ENCODE measurements around the gene ZSCAN5A.
"Not testable (repeated sequence)": the region's sequence is repeated elsewhere in the genome, so short reads cannot be mapped to it uniquely, and the experiment has no call there.

The ZSCAN5A gene

DNA sequence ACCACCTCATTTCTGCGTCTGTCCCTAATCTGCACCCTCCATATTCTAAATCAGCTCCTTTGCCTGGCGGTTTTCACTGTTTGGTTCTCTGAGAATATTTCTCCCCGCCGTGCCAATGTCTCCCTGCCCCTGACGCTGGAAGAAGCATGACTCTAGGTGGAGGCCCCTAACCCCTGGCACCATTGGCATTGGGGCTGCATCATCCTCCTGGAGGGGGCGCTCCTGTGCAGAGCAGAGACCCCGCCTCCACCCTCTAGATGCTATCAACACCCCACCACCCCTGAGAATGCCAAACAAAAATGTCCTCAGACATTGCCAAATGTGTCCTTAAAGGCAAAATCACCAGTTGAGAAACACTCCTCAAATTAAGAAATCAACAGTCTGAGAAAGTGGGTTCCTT is 123.5 kb downstream of the ZSCAN5A start:
- TF ChIP-seq, protein P1, sequence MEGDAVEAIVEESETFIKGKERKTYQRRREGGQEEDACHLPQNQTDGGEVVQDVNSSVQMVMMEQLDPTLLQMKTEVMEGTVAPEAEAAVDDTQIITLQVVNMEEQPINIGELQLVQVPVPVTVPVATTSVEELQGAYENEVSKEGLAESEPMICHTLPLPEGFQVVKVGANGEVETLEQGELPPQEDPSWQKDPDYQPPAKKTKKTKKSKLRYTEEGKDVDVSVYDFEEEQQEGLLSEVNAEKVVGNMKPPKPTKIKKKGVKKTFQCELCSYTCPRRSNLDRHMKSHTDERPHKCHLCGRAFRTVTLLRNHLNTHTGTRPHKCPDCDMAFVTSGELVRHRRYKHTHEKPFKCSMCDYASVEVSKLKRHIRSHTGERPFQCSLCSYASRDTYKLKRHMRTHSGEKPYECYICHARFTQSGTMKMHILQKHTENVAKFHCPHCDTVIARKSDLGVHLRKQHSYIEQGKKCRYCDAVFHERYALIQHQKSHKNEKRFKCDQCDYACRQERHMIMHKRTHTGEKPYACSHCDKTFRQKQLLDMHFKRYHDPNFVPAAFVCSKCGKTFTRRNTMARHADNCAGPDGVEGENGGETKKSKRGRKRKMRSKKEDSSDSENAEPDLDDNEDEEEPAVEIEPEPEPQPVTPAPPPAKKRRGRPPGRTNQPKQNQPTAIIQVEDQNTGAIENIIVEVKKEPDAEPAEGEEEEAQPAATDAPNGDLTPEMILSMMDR (conservative IDR thresholded peaks at IDR 0.05) = no peak

DNA sequence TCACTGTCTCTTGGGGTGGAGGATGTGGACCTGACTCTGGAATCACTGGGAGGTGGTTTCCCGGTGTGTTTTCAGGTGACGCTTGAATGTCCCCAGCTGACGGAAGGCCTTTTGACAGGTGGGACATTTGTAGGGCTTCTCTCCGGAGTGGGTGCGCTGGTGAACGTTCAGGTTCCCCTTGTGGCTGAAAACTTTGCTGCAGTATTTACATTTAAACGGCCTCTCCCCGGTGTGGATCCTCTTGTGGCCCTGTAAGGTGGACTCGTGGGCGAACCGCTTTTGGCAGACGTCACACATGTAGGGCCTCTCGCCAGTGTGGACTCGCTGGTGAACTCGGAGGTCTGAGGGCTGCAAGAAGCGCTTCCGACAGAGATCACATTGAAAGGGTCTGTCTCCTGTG is 124.9 kb downstream of the ZSCAN5A start:
- H3K27ac ChIP-seq = no peak overlapping the region
- TF ChIP-seq, protein P1 (conservative IDR thresholded peaks at IDR 0.05) = no peak

More for the DNA sequence above, 123.5 kb downstream of the ZSCAN5A start:
- H3K27ac ChIP-seq = no peak overlapping the region

DNA sequence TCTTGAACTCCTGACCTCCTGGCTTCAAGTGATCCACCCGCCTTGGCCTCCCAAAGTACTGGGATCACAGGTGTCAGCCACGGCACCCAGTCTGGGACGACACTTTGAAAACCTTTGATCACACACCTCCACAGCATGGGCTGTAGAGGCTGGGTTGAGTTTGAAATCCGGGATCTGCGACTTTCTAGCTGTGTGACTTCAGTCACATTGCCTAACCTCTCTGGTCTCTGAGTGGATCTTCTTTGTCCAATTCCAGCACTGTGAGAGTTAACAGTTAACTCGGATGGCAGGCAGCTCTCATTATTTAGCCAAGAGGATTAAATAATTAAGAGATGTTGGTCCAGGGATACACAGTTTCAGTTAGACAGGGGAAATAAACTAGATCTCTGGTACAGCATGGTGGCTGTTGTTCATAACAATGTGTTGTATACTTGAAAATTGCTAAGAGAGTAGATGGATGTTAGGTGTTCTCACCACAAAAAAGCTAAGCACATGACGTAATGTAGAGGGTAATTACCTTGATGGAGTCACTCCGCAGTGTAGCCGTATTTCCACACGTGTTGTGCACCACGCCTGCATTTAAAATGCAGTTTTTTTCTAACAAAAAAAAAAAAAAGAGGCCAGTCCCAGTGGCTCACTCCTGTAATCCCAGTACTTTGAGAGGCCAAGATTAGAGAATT is 136.9 kb downstream of the ZSCAN5A start:
- no peak overlapping the region for H3K27ac ChIP-seq
- TF ChIP-seq, protein P1 (conservative IDR thresholded peaks at IDR 0.05) = no peak

DNA sequence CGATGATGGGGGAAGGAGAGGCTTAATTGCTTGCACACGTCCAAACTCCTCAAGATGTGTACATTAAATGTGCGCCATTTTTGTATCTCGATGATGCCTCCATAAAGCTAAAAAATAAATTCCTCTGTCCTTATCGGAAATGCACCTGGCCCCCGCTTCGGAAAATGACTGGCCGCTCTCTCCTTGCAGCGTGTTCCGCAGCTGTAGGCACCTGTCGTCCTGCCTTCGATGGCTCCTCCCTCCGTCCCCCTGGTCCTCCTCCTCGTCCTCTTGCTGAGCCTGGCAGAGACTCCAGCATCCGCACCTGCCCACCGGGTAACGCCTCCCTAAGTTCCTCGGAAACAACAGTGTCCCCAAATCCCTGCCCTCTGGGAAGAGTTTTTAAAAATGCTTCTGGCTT is 137.8 kb downstream of the ZSCAN5A start:
- TF ChIP-seq, protein P1 (conservative IDR thresholded peaks at IDR 0.05) = no peak
- H3K27ac ChIP-seq = no peak overlapping the region

DNA sequence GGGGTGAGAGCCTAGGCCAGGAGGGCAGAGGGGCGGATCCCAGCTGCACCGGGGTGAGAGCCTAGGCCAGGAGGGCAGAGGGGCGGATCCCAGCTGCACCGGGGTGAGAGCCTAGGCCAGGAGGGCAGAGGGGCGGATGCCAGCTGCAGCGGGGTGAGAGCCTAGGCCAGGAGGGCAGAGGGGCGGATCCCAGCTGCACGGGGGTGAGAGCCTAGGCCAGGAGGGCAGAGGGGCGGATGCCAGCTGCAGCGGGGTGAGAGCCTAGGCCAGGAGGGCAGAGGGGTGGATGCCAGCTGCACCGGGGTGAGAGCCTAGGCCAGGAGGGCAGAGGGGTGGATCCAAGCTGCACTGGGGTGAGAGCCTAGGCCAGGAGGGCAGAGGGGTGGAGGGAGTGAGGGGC is 138.3 kb downstream of the ZSCAN5A start:
- not testable (repeated sequence) for H3K27ac ChIP-seq

DNA sequence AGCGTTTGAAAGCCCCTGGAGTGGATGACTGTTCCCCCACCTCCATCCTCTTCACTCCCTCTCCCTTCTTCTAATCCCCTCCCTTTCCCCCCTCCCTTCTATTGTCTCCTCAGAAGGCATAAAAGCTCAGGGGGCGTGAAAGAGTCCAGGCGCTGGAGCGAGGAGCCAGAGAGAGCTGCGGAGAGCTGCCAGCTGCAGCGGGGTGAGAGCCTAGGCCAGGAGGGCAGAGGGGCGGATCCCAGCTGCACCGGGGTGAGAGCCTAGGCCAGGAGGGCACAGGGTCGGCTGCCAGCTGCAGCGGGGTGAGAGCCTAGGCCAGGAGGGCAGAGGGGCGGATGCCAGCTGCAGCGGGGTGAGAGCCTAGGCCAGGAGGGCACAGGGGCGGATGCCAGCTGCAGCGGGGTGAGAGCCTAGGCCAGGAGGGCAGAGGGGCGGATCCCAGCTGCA is 138.8 kb downstream of the ZSCAN5A start, which contains the start of gene GALP:
Gene GALP (plus strand): TSS at position 148 of the 447 bp plus-strand sequence. CDS start 1,101 bp downstream, outside the sequence.
- not testable (repeated sequence) for H3K27ac ChIP-seq

DNA sequence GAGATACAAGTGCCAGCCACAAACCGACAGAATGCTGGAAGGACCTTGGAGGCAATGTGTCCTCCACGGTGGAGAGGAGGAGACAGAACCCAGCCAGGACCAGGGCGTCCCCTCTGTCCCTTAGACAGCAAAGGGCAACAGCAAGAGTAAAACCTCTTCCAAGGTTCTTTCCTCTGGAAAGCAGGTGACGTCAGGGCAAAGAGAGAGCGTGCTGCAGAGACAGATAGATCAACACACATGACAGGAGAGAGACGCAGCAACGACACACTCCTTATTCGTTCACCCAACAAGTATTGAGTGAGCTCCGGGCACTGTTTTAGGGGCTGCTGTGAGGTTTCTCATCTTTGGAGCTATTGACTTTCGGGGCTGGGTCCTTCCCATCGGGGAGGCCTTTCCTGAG is 140.1 kb downstream of the ZSCAN5A start:
- no peak overlapping the region for H3K27ac ChIP-seq
- TF ChIP-seq, protein P1 (conservative IDR thresholded peaks at IDR 0.05) = no peak

DNA sequence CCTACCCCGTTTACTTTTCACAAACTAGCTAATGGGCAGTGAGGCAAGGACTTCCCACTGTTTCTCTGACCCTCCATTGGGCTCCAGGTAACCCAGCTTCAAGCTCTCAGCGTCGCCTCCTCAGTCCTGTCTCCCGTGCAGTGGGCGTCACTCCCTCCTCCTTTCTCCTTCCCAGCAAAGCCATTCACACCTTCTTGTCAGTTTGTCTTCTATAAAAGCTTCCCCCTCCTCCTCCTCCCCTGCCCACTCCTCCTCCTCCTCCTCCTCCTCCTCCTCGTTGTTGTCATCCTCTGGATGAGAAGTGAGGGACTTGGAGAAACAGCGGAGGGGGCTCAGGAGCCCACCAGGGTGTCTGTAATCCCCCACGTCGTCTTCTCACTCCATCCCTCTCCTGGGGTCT is 140.6 kb downstream of the ZSCAN5A start:
- H3K27ac ChIP-seq = no peak overlapping the region
- TF ChIP-seq, protein P1 (conservative IDR thresholded peaks at IDR 0.05) = no peak

Measured in VCaP (cell line).